CD4-positive, alpha-beta T cell (primary cell): Measurements from ENCODE around the gene SLC6A3. TPM values are rescaled to one million over a fixed set of nuclear protein-coding genes. Genes with fewer than 3 reads are reported as not detected.
A peak's percentile ranks its signal among the peaks of the same experiment; 100 is the strongest.

ENCODE experiments used
- ATAC-seq: fragments of 200-7000 bp; cut with Tn5 transposase; one replicate; pipeline ENCODE4 v1.10.0; 2022; ENCODE audit warnings: mild to moderate bottlenecking; ENCODE audit not compliant: poor library complexity
- CTCF ChIA-PET: fragments of 350-600 bp; sonication (Branson Sonifier 250); formaldehyde crosslinking; loops from one replicate; lab custom pipeline; 2021; ENCODE audit warnings: antibody characterized with exemption, inconsistent platforms; lab: Charles Lee
- POLR2A ChIA-PET: fragments of 350-600 bp; sonication (Branson Sonifier 250); formaldehyde crosslinking; loops from one replicate; lab custom pipeline; 2021; ENCODE audit warnings: antibody characterized with exemption, inconsistent platforms; lab: Charles Lee
- DNase-seq, 14 experiments: peaks; one replicate each; pipeline ENCODE4 v3.0.0-alpha.2; 2013 to 2020; ENCODE audit warnings: mixed read lengths in 2 of 14
- H3K27ac ChIP-seq, 2 donors: one replicate each; pipeline versions ENCODE4 v1.5.1 to v1.7.0; 2013; ENCODE audit warnings: low read length in 2 of 2, low read depth in 1 of 2, mild to moderate bottlenecking in 1 of 2
- H3K27me3 ChIP-seq, 2 experiments: 1 replicate in 1 of 2; 2 replicates in 1 of 2; pipeline versions ENCODE4 v1.6.1 to v1.7.0; 2013; ENCODE audit warnings: low read length in 2 of 2, control low read depth in 1 of 2, mild to moderate bottlenecking in 1 of 2, moderate library complexity in 1 of 2; ENCODE audit not compliant: insufficient read depth in 2 of 2, control insufficient read depth in 1 of 2
- H3K36me3 ChIP-seq: one replicate; pipeline ENCODE4 v1.6.1; 2013; ENCODE audit warnings: low read length, control low read depth; ENCODE audit not compliant: insufficient read depth
- H3K4me1 ChIP-seq: one replicate; pipeline ENCODE4 v1.6.1; 2013; ENCODE audit warnings: low read length, control low read depth; ENCODE audit not compliant: insufficient read depth
- H3K4me3 ChIP-seq: one replicate; pipeline ENCODE4 v1.5.1; 2013; ENCODE audit warnings: mild to moderate bottlenecking, low read length, moderate library complexity
- H3K9me3 ChIP-seq, 2 experiments: 1 replicate in 1 of 2; 2 replicates in 1 of 2; pipeline versions ENCODE4 v1.6.1 to v1.7.0; 2013; ENCODE audit warnings: low read length in 2 of 2, mild to moderate bottlenecking in 2 of 2, control low read depth in 1 of 2, moderate library complexity in 1 of 2; ENCODE audit not compliant: control insufficient read depth in 1 of 2, insufficient read depth in 1 of 2
- H3K27ac Mint-ChIP-seq: one replicate; pipeline ENCODE4 v1.8.0; 2020; ENCODE audit warnings: mixed read lengths
- H3K27me3 Mint-ChIP-seq: one replicate; pipeline ENCODE4 v1.8.0; 2021; ENCODE audit warnings: mixed read lengths
- H3K36me3 Mint-ChIP-seq: one replicate; pipeline ENCODE4 v1.8.0; 2021; ENCODE audit warnings: low read depth, mixed read lengths
- H3K4me1 Mint-ChIP-seq: one replicate; pipeline ENCODE4 v1.8.0; 2021; ENCODE audit warnings: low read depth, mixed read lengths
- H3K4me3 Mint-ChIP-seq: one replicate; pipeline ENCODE4 v1.8.0; 2020; ENCODE audit warnings: mild to moderate bottlenecking, mixed read lengths
- H3K9me3 Mint-ChIP-seq: one replicate; pipeline ENCODE4 v1.8.0; 2020; ENCODE audit warnings: mixed read lengths
- intact Hi-C, 2 experiments: fragments of 100-400 bp; cut with DNase I in 1 of 2; cut with micrococcal nuclease in 1 of 2; formaldehyde crosslinking; loops; one replicate each; pipeline versions ENCODE4 v1.15.1 to v1.9.0; 2023 to 2025; cut with DNase I, micrococcal nuclease
- total RNA-seq, 174 experiments: library from RNA in 2 of 174; stranded (reverse) in 2 of 174; gene quantifications; one replicate each; pipeline ENCODE4 v1.2.3 and lab custom pipeline; 2021 to 2026
- TF ChIP-seq, protein P1 (sequence below): fragments of 200-600 bp; IDR thresholded peaks from one replicate; pipeline ENCODE4 v1.8.0; 2022; ENCODE audit warnings: antibody characterized with exemption, mild to moderate bottlenecking

The SLC6A3 gene
- total RNA-seq, 2 experiments from 2014 or later = 0.08 TPM; not detected in 1

DNA sequence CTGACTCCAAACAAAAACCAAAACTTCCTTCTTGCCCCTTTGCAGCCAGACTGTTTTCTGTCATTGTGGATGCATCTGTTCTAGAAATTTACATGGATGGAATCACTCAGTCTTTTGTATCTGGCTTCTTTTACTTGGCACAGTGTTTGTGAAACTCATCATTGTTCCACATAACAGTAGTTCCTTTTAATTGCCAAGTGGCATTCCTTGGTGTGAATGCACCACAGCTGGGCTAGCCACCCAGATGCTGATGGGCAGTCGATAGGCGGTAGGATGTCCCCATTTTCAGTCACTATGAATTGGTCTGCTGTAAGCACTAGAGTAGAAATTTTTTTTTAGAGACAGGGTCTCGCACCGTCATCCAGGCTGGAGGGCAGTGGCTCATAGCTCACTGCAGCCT is 94.1 kb downstream of the SLC6A3 start:
- Histone ChIP-seq H3K4me3 (no peak overlapping the region), H3K4me1 (peaks cover 3% of the 10 kb centered on the region), H3K27ac (no peak overlapping the region), H3K9me3 (no peaks in the 10 kb centered on the region), H3K36me3 (no peaks in the 10 kb centered on the region), H3K27me3 (peaks cover 0 to 2% of the 10 kb centered on the region in 2 experiments)
- Mint-ChIP-seq H3K27me3 (no peaks in the 10 kb centered on the region), H3K4me1 (peaks cover 3% of the 10 kb centered on the region), H3K9me3 (no peaks in the 10 kb centered on the region), H3K4me3 (no peak overlapping the region), H3K36me3 (no peaks in the 10 kb centered on the region), H3K27ac (no peak overlapping the region)
- ATAC-seq (no peak), DNase-seq (no peak)
- ChIA-PET POLR2A (interaction anchor here (0.7 to 1.2 kb wide), 2 partner anchors 35 to 41 kb away, joined by 3 to 4 read pairs; no protein-coding TSS in a partner anchor), CTCF (no interaction called here)
- TF ChIP-seq, protein P1, sequence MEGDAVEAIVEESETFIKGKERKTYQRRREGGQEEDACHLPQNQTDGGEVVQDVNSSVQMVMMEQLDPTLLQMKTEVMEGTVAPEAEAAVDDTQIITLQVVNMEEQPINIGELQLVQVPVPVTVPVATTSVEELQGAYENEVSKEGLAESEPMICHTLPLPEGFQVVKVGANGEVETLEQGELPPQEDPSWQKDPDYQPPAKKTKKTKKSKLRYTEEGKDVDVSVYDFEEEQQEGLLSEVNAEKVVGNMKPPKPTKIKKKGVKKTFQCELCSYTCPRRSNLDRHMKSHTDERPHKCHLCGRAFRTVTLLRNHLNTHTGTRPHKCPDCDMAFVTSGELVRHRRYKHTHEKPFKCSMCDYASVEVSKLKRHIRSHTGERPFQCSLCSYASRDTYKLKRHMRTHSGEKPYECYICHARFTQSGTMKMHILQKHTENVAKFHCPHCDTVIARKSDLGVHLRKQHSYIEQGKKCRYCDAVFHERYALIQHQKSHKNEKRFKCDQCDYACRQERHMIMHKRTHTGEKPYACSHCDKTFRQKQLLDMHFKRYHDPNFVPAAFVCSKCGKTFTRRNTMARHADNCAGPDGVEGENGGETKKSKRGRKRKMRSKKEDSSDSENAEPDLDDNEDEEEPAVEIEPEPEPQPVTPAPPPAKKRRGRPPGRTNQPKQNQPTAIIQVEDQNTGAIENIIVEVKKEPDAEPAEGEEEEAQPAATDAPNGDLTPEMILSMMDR = no peak
- intact Hi-C loops = no loop called here

DNA sequence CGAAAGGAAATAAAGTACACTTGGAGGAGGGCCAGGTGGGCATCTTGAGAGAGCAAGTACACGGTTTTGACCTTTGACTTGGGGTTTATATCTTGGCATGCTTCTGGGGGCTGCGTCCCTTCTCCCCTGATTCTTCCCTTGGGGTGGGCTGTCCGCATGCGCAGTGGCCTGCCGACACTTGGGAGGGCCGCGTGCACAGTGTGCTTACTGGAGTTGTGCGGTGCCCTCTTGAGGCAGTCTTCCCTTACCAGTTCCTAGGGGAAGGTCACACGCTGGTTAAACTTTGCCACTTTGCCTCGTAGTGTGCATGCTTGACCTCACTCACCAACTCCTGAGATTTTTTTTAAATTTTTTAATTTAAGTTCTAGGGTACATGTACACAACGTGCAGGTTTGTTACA is 96.0 kb downstream of the SLC6A3 start:
- Mint-ChIP-seq H3K4me1 (peaks cover 6% of the 10 kb centered on the region), H3K4me3 (peak overlapping the region; percentile 62), H3K27ac (no peak overlapping the region), H3K36me3 (peaks cover under 1% of the 10 kb centered on the region), H3K27me3 (no peaks in the 10 kb centered on the region), H3K9me3 (no peaks in the 10 kb centered on the region)
- no peaks in the 10 kb centered on the region for H3K27me3 ChIP-seq
- H3K27ac ChIP-seq = no peak overlapping the region
- no peaks in the 10 kb centered on the region for H3K9me3 ChIP-seq
- no peak for ATAC-seq
- no peak for DNase-seq
- H3K4me3 ChIP-seq = no peak overlapping the region
- intact Hi-C loops = loop anchor here (5.0 to 10.0 kb wide), 4 partner anchors 54 to 446 kb away; partner anchors contain the start of genes LPCAT1 (in 1 of the 2), MRPL36 (in 1 of the 2) and TERT (in 1 of the 2)
- H3K36me3 ChIP-seq = no peaks in the 10 kb centered on the region
- peaks cover 15% of the 10 kb centered on the region for H3K4me1 ChIP-seq
- ChIA-PET CTCF (no interaction called here), POLR2A (no interaction called here)
- TF ChIP-seq, protein P1 = no peak

DNA sequence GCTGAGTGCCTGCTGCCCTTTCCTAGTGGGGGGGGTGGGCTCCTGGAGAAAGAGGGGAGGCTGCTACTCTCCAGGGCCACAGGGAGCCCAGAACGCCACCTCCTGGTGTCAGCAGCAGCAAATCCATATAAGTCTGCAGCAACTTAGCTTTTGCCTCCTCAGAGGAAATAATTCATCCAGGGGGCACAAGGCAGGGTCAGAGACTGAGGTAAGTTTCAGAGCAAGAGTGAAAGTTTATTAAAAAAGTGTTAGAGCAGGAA is 96.3 kb downstream of the SLC6A3 start:
- H3K27ac Mint-ChIP-seq = no peak overlapping the region

More for the DNA sequence above, 96.3 kb downstream of the SLC6A3 start:
- Histone ChIP-seq H3K4me1 (peaks cover 19% of the 10 kb centered on the region), H3K27me3 (no peaks in the 10 kb centered on the region), H3K9me3 (no peaks in the 10 kb centered on the region), H3K4me3 (no peak overlapping the region), H3K27ac (no peak overlapping the region), H3K36me3 (no peaks in the 10 kb centered on the region)
- intact Hi-C loops = loop anchor here (5.0 to 10.0 kb wide), 4 partner anchors 54 to 446 kb away; partner anchors contain the start of genes LPCAT1 (in 1 of the 2), MRPL36 (in 1 of the 2) and TERT (in 1 of the 2)
- DNase-seq (no peak), ATAC-seq (no peak)
- TF ChIP-seq, protein P1 = no peak
- CTCF ChIA-PET = no interaction called here
- Mint-ChIP-seq H3K36me3 (peaks cover 4% of the 10 kb centered on the region), H3K4me3 (no peak overlapping the region), H3K27me3 (no peaks in the 10 kb centered on the region), H3K9me3 (no peaks in the 10 kb centered on the region), H3K4me1 (peaks cover 10% of the 10 kb centered on the region)
- POLR2A ChIA-PET = no interaction called here
